GM12874 (cell line): Measurements from ENCODE around the gene PPP1R2C.

Experiments used
- TF ChIP-seq, protein P1 (sequence below): IDR thresholded peaks from 2 replicates; pipeline ENCODE4 v1.5.1; 2011; ENCODE audit warnings: low read depth, mild to moderate bottlenecking, control low read depth, low read length, moderate library complexity; ENCODE audit not compliant: insufficient read depth

The PPP1R2C gene

DNA sequence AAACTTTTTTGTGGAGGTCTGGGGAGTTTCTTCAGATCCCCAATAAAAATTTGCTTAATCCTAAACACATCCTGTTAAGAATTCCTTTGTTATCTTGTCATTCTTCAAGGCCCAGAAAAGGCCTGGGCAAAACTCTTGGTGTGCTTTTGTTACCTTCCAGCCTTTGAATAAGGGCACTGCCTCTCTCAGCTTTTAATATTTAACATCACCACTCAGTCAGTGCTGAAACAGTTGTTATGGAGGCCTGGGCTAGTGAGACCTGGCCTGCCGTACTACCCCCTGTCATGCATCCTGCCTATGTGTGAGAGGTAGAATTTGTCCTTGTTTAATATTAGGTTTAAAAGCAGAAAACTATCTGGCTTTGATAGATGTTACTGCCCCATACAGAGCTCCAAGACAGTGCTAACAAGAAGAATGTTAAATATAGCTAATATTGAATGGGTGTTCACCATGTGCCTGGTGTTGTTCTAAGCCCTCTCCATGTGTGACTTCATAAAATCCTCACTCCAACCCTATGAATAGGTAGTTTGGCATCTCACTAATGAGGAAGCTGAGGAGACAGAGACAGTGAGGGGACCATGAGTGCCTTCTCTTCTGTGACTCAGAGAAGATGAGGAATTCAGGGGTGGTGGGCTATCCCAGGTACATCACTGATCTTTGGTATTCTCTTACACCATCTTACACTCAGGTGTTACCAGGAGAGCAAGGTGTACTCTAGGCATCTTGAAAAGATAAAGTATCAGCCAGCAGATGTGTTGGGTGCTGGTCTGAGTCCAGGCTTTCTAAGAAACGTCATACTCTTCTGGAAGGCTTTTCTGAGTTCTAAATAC lies 6.2 kb downstream of the PPP1R2C start:
- TF ChIP-seq, protein P1, sequence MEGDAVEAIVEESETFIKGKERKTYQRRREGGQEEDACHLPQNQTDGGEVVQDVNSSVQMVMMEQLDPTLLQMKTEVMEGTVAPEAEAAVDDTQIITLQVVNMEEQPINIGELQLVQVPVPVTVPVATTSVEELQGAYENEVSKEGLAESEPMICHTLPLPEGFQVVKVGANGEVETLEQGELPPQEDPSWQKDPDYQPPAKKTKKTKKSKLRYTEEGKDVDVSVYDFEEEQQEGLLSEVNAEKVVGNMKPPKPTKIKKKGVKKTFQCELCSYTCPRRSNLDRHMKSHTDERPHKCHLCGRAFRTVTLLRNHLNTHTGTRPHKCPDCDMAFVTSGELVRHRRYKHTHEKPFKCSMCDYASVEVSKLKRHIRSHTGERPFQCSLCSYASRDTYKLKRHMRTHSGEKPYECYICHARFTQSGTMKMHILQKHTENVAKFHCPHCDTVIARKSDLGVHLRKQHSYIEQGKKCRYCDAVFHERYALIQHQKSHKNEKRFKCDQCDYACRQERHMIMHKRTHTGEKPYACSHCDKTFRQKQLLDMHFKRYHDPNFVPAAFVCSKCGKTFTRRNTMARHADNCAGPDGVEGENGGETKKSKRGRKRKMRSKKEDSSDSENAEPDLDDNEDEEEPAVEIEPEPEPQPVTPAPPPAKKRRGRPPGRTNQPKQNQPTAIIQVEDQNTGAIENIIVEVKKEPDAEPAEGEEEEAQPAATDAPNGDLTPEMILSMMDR: no peak

DNA sequence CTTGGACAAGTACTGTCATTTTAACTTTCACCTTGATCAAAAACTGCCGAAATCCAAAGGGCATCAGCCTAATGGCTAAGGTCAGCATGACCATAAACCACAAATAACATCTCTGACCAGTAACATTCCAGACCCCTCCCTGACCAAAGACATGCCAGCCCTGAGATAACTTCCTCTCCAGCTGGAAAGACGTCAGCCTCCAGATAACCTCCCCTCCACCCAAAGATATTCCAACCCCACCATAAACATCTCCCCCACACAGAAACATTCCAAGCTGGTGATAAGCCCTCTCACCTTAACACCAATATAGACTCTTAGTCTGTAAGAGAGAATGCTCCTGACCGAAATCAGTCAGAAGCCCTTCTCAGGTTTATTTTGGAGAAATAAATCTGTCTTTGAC lies 7.4 kb downstream of the PPP1R2C start:
- TF ChIP-seq, protein P1: no peak

DNA sequence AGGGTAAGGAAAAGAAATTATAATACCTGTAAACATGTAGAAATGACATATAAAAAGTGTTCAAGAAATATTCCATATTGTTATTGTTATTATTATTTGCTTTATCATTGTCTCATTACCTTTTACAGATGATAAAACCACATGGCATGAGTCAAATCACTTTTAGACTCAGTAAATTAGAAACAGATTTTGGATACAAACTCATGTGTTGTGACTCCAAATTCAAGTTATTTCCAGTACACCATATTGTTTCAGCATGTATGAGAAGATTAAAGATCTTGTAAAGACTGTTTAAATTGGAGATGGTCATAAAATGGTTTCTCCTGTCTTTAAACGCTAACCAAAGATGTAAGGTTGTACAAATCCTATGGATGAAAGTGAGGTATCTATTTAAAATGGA lies 18.1 kb downstream of the PPP1R2C start:
- TF ChIP-seq, protein P1: no peak

DNA sequence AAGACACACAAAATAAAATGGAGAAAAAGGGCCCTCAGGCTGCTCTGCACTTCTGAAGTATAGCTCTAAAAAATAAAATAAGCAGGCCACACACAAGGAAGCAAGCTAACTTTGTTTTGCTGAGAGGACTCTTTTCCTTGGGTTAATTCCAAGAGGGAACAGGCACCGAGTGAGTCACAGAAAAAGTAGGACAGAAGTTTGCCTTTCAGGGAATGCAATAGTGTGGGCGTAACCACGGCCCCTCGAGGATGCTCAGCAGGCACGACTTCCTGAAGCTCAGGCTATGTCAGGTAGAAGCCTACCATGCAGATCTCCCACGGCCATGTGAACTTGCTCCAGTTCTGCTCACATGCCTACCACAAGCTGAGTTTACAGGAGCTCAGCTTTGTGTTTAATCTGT lies 22.1 kb downstream of the PPP1R2C start:
- TF ChIP-seq, protein P1: no peak

DNA sequence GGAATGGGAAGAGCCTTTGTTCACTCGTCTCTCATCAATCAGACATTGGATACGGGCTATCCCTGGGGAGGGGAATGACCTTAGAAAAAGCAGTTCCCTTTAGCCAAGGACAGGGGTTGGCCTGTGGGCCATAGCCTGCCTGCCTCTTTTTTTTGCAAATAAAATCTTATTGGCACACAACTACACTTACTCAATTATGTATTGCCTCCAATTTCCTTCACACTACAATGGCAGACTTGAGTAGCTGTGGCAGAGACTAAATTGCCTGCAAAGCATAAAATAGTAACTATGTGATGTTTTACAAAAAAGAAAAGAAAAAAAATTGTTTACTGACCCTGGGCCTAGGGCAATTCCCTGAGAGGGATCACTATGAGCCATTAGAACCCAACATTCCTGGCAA lies 23.4 kb downstream of the PPP1R2C start:
- TF ChIP-seq, protein P1: no peak

DNA sequence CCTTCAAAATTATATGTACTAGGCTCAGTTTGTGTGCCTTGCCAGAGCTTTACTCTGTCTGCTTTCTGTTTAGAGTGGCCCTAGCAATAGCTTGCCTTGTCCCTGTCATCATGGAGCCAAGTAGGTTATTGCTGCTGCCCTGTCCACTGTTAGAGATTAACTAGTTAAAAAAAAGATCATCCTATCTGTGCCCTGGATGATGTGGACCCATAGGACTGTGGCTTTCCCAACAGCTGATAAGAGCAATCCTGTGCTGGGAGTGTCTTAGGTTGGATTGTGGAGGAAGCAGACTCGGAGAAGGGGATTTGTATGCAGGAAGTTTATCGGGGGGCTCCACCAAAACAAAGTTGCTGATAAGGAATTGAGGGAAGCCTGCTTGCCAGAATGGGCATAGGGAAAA lies 23.8 kb downstream of the PPP1R2C start:
- TF ChIP-seq, protein P1: no peak

DNA sequence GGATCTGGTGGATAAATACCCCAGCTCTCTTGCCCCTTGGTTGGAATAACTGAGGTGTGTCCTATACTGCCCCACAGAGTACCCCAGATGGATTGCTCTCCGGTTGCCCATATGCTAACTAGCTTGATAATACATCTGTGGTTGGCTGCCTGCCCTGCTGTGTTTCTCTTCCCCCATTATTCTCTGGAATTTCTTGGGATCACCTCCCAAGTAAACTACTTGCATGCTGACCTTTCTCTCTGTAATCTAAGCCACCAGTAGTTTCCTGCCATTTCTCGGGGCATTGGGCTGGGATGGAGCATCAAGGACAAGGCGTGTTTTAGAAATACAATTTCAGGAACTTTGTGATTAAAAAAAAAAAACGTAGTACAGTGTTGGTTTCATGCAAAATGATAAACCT lies 25.2 kb downstream of the PPP1R2C start:
- TF ChIP-seq, protein P1: no peak
